Measurements from ENCODE around the gene PTPRO. TPM values are rescaled to one million over a fixed set of nuclear protein-coding genes. Genes with fewer than 3 reads are reported as not detected.

PTPRO gene
- total RNA-seq: 0.94 TPM
- polyA plus RNA-seq: 1 to 10 TPM in 3 of 4 donors, under 1 TPM in 1; 0.88 to 2.9 (median 1.9) TPM

DNA sequence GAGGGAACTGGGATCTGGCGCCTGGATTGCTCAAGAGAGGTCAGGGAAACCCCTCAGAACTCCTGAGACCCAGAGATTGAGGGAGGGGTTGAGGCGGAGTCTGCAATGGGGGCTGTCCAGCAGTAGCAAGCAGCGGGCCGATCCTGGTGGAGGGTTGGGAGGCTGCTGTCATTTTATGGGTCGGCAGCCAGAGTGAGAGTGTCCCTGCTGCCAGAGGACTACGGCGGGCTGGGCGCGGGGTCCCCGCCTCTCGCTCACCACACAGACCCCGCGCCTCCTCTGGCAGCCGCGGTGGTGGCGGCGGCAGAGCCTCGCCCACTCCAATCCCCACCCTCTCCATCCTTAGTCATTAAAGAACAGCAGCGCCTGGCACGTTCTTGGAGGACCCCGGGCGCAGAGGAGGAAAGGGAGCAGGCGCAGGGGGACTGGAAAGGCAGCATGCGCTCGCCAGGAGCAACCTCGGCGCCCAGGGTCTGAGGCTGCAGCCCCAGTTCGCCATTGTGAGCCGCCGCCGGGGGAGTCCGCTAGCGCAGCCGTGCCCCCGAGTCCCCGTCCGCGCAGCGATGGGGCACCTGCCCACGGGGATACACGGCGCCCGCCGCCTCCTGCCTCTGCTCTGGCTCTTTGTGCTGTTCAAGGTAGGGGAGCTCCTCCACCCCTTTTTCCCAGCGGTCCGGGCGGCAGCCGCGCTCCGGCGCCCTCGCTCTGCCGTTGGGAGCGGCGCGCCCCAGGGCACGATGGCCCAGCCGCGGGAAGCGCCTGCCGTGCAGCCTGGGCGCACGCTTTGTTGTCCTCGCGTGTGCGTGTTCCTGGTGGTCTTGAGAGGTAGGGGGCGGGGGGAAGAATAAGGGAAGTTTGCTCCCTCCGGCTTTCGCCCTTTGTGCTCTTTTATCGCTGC is at the start of gene PTPRO:
PTPRO (plus strand) TSS at position 345 of the 898 bp plus-strand sequence.
- H3K4me3 ChIP-seq (ENCODE audit: low read depth, low read length): no peak within 1 kb of the TSS
- Mint-ChIP-seq H3K27ac (peak within 1 kb of the TSS in 1 of 3 donors; percentile 38), H3K9me3 (peaks cover 0 to 1% (median 0%) of the 10 kb centered on the region in 7 donors), H3K4me1 (peaks cover 0 to 7% (median 0%) of the 10 kb centered on the region in 4 donors), H3K27me3 (peaks cover 39% of the 10 kb centered on the region), H3K36me3 (no peaks in the 10 kb centered on the region), H3K4me3 (no peak within 1 kb of the TSS)
- H3K9me3 ChIP-seq (ENCODE audit: control insufficient read depth in 2 of 2, low read length in 2 of 2): no peaks in the 10 kb centered on the region
- peaks cover 20% of the 10 kb centered on the region for H3K27me3 ChIP-seq (ENCODE audit: control insufficient read depth, insufficient read depth, low read length)
- no peaks in the 10 kb centered on the region for H3K4me1 ChIP-seq (ENCODE audit: control insufficient read depth, insufficient read depth, low read length, poor library complexity, severe bottlenecking)
- DNase-seq: no peak
- no peak within 1 kb of the TSS for H3K27ac ChIP-seq (ENCODE audit: insufficient read depth, low read length, poor library complexity, severe bottlenecking)
- no peak for ATAC-seq (ENCODE audit: low read depth in 2 of 2)
- no peaks in the 10 kb centered on the region for H3K36me3 ChIP-seq (ENCODE audit: control insufficient read depth, insufficient read depth, low read length)

DNA sequence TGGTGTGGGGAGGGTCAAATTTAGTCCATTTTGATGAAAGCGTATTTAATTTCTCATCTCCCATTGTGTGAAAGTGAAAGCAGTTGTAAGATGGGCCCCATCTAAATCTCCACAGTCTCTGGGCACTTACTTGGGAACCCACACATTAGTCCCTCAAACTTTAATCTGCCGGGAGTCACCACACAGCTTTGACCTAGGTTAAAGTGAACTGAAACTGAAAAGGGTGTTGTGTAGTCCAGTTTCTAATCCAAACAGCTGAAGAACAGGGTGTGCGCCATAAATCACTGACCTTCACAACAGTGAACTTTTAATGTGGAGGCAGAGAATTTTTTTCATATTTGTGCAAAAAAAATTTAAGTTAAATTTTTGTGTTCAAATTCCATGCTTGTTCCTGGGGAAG is 48.4 kb upstream of the PTPRO start:
- H3K36me3 ChIP-seq (ENCODE audit: control insufficient read depth, insufficient read depth, low read length): no peaks in the 10 kb centered on the region
- no peak overlapping the region for H3K4me3 Mint-ChIP-seq
- no peak overlapping the region for H3K27ac Mint-ChIP-seq
- DNase-seq (no peak), ATAC-seq (ENCODE audit: low read depth in 2 of 2) (no peak)
- no peaks in the 10 kb centered on the region for H3K9me3 Mint-ChIP-seq
- no peaks in the 10 kb centered on the region for H3K4me1 ChIP-seq (ENCODE audit: control insufficient read depth, insufficient read depth, low read length, poor library complexity, severe bottlenecking)
- no peaks in the 10 kb centered on the region for H3K36me3 Mint-ChIP-seq
- peaks cover 2% of the 10 kb centered on the region for H3K27me3 ChIP-seq (ENCODE audit: control insufficient read depth, insufficient read depth, low read length)
- H3K4me1 Mint-ChIP-seq: peaks cover 0 to 2% (median under 1%) of the 10 kb centered on the region in 4 donors
- H3K9me3 ChIP-seq (ENCODE audit: control insufficient read depth in 2 of 2, low read length in 2 of 2): no peaks in the 10 kb centered on the region
- H3K4me3 ChIP-seq (ENCODE audit: low read depth, low read length): no peak overlapping the region
- no peak overlapping the region for H3K27ac ChIP-seq (ENCODE audit: insufficient read depth, low read length, poor library complexity, severe bottlenecking)
- H3K27me3 Mint-ChIP-seq: peaks cover 6% of the 10 kb centered on the region

DNA sequence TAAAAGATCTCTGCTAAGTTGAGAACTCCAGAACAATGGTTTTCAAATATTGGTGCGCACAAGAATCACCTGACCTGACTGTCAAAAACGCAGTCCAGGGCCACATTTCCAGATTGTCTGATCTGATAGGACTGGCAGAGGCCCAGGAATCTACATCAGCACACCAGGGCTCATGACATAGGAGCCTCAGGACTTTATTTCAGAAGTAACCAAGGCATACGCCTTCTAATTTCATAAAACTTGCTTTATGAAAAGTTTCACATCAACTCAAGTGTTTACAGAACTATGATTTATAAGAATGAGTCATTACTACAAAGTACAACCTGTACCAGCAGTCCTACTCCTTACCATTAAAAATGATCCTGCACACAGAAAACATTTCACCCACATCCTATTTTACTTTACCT is 47.7 kb upstream of the PTPRO start:
- no peak overlapping the region for H3K4me3 Mint-ChIP-seq
- Histone ChIP-seq H3K36me3 (ENCODE audit: control insufficient read depth, insufficient read depth, low read length) (no peaks in the 10 kb centered on the region), H3K27me3 (ENCODE audit: control insufficient read depth, insufficient read depth, low read length) (peaks cover 2% of the 10 kb centered on the region), H3K4me3 (ENCODE audit: low read depth, low read length) (no peak overlapping the region), H3K9me3 (ENCODE audit: control insufficient read depth in 2 of 2, low read length in 2 of 2) (no peaks in the 10 kb centered on the region), H3K27ac (ENCODE audit: insufficient read depth, low read length, poor library complexity, severe bottlenecking) (no peak overlapping the region), H3K4me1 (ENCODE audit: control insufficient read depth, insufficient read depth, low read length, poor library complexity, severe bottlenecking) (no peaks in the 10 kb centered on the region)
- ATAC-seq (ENCODE audit: low read depth in 2 of 2) (no peak), DNase-seq (no peak)
- no peak overlapping the region for H3K27ac Mint-ChIP-seq
- H3K9me3 Mint-ChIP-seq: no peaks in the 10 kb centered on the region
- H3K4me1 Mint-ChIP-seq: peaks cover 0 to 7% (median 3%) of the 10 kb centered on the region in 4 donors
- H3K36me3 Mint-ChIP-seq: no peaks in the 10 kb centered on the region
- H3K27me3 Mint-ChIP-seq: peaks cover 6% of the 10 kb centered on the region

DNA sequence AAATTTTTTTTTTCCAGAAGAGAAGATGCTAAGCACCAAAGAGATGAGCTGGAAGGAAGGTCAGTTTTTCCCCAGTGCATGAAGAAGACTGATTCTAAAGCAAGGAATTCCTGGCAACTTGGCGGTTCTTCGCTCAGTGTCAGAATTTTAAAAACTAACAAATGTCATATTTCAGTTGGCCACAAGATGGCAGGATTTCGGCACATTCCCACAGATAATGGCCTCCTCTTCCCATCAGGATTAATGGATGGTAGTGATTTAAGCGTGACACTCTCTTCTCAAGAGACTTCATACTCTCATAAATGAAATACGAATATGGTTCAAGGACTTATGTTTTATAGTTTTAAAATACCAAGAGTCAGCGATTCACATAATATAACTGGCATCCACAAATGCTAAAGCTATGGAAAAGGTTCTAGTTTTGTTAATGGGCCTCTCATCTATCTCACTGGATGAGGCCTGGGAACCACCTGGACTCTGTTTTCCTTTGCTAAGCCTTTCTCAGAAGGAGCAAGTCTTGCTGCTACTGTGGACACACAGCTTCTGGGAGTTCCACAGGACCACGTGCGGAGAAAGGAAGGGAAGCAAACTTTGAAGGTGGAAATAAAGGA is 46.1 kb upstream of the PTPRO start:
- peaks cover 0 to 7% (median 3%) of the 10 kb centered on the region in 4 donors for H3K4me1 Mint-ChIP-seq
- Histone ChIP-seq H3K4me3 (ENCODE audit: low read depth, low read length) (no peak overlapping the region), H3K4me1 (ENCODE audit: control insufficient read depth, insufficient read depth, low read length, poor library complexity, severe bottlenecking) (no peaks in the 10 kb centered on the region), H3K36me3 (ENCODE audit: control insufficient read depth, insufficient read depth, low read length) (no peaks in the 10 kb centered on the region), H3K27ac (ENCODE audit: insufficient read depth, low read length, poor library complexity, severe bottlenecking) (no peak overlapping the region), H3K27me3 (ENCODE audit: control insufficient read depth, insufficient read depth, low read length) (no peaks in the 10 kb centered on the region), H3K9me3 (ENCODE audit: control insufficient read depth in 2 of 2, low read length in 2 of 2) (no peaks in the 10 kb centered on the region)
- DNase-seq (peak in 1 of 3 donors; percentile 7), ATAC-seq (ENCODE audit: low read depth in 2 of 2) (no peak)
- H3K27me3 Mint-ChIP-seq: peaks cover 6% of the 10 kb centered on the region
- H3K4me3 Mint-ChIP-seq: no peak overlapping the region
- H3K36me3 Mint-ChIP-seq: no peaks in the 10 kb centered on the region
- H3K27ac Mint-ChIP-seq: no peak overlapping the region
- no peaks in the 10 kb centered on the region for H3K9me3 Mint-ChIP-seq

DNA sequence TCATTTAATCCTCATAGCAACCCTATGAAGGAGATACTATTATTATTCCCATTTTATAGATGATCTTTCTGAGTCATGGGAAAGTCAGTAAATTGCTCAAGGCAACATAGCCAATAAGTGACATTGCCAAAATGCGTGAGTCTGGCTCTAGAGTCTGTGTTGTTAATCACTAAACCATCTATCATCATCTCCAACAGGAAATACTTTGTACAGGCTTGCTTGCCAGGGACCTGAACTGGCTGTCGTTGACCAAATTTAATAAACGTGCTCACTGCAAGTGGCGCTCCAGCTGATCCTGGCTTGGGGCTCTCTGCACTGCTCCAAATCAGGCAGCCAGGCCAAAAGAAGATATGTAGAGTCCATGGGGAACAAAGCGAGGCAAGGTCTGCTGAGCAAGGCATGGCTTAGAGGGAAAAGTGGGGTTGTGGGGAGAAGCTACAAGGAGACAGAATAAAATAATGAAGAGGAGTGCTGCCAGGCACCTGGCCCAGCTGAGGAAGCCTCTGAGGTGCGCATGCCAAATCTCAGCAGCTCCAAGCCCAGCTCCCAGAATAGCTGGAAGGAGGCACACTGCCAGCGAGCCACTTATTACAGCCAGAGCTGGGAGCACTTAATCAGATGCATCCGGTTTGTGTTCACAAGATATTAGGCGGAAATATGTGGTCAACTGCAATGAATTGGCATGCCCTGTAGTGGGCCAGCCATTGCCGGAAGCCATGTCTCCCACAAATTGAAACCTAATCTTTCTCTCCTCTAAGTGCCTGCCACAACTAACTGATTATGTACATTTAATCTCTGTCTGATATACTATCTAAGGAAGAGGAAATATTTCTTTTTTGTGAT is 43.3 kb upstream of the PTPRO start:
- H3K27me3 Mint-ChIP-seq: no peaks in the 10 kb centered on the region
- no peak overlapping the region for H3K4me3 Mint-ChIP-seq
- H3K27me3 ChIP-seq (ENCODE audit: control insufficient read depth, insufficient read depth, low read length): peaks cover 2% of the 10 kb centered on the region

DNA sequence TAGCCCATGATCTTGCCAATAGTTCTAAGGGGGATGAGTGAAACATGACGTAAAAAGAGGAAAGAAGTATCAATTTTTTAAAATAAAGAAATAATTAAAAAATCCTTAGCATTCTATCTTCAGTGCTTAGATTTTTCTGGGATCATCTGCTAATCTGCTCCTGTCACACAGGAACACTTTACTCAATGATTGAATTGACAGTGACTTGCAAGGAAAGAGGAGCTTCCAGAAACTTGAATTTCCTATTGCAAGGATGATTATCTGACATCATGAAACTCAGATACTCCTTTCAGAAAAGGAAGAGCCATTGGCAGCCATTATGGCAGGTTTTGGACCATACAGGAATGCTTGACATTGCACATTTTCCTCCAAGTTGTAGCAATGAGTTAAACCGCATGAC is 41.4 kb upstream of the PTPRO start:
- no peaks in the 10 kb centered on the region for H3K4me1 ChIP-seq (ENCODE audit: control insufficient read depth, insufficient read depth, low read length, poor library complexity, severe bottlenecking)
- H3K27me3 Mint-ChIP-seq: peaks cover 6% of the 10 kb centered on the region

More for the DNA sequence above, 43.3 kb upstream of the PTPRO start:
- Mint-ChIP-seq H3K9me3 (peaks cover 0 to 1% (median 0%) of the 10 kb centered on the region in 7 donors), H3K27ac (no peak overlapping the region), H3K4me1 (peaks cover 0 to 7% (median 3%) of the 10 kb centered on the region in 4 donors), H3K36me3 (no peaks in the 10 kb centered on the region)
- DNase-seq (peak in 2 of 3 donors; percentile 9 to 36), ATAC-seq (ENCODE audit: low read depth in 2 of 2) (peak; percentile 52 to 58)
- no peaks in the 10 kb centered on the region for H3K9me3 ChIP-seq (ENCODE audit: control insufficient read depth in 2 of 2, low read length in 2 of 2)
- no peaks in the 10 kb centered on the region for H3K4me1 ChIP-seq (ENCODE audit: control insufficient read depth, insufficient read depth, low read length, poor library complexity, severe bottlenecking)
- no peak overlapping the region for H3K4me3 ChIP-seq (ENCODE audit: low read depth, low read length)
- H3K36me3 ChIP-seq (ENCODE audit: control insufficient read depth, insufficient read depth, low read length): no peaks in the 10 kb centered on the region
- H3K27ac ChIP-seq (ENCODE audit: insufficient read depth, low read length, poor library complexity, severe bottlenecking): no peak overlapping the region

DNA sequence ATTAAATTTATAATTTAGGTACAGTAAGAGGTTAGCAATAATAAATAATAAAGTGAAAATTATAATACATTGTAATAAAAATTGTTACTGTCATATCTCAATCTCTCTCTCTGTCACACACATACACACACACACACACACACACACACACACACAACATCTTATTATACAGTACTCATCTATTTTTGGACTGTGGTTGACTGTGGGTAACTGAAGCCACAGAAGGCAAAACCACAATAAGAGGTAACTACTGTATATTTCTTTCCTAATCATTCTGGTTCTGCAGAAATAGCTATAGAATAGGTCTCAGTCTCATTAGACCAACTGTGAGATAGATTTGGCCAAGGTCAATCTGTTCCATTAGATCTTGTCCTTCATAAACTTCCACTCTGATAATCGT is 33.1 kb upstream of the PTPRO start:
- Histone ChIP-seq H3K27me3 (ENCODE audit: control insufficient read depth, insufficient read depth, low read length) (peaks cover 6% of the 10 kb centered on the region), H3K36me3 (ENCODE audit: control insufficient read depth, insufficient read depth, low read length) (no peaks in the 10 kb centered on the region), H3K4me3 (ENCODE audit: low read depth, low read length) (no peak overlapping the region), H3K27ac (ENCODE audit: insufficient read depth, low read length, poor library complexity, severe bottlenecking) (no peak overlapping the region), H3K9me3 (ENCODE audit: control insufficient read depth in 2 of 2, low read length in 2 of 2) (no peaks in the 10 kb centered on the region), H3K4me1 (ENCODE audit: control insufficient read depth, insufficient read depth, low read length, poor library complexity, severe bottlenecking) (no peaks in the 10 kb centered on the region)
- no peak overlapping the region for H3K27ac Mint-ChIP-seq
- peaks cover 21% of the 10 kb centered on the region for H3K27me3 Mint-ChIP-seq
- H3K4me1 Mint-ChIP-seq: peaks cover 0 to 4% (median 1%) of the 10 kb centered on the region in 4 donors
- no peak for DNase-seq
- no peak overlapping the region for H3K4me3 Mint-ChIP-seq
- no peaks in the 10 kb centered on the region for H3K36me3 Mint-ChIP-seq
- ATAC-seq (ENCODE audit: low read depth in 2 of 2): no peak
- peaks cover 0 to 2% (median 0%) of the 10 kb centered on the region in 7 donors for H3K9me3 Mint-ChIP-seq

More for the DNA sequence above, 41.4 kb upstream of the PTPRO start:
- Histone ChIP-seq H3K36me3 (ENCODE audit: control insufficient read depth, insufficient read depth, low read length) (no peaks in the 10 kb centered on the region), H3K27me3 (ENCODE audit: control insufficient read depth, insufficient read depth, low read length) (peaks cover 6% of the 10 kb centered on the region), H3K4me3 (ENCODE audit: low read depth, low read length) (no peak overlapping the region), H3K27ac (ENCODE audit: insufficient read depth, low read length, poor library complexity, severe bottlenecking) (no peak overlapping the region), H3K9me3 (ENCODE audit: control insufficient read depth in 2 of 2, low read length in 2 of 2) (no peaks in the 10 kb centered on the region)
- no peak overlapping the region for H3K27ac Mint-ChIP-seq
- no peak overlapping the region for H3K4me3 Mint-ChIP-seq
- ATAC-seq (ENCODE audit: low read depth in 2 of 2) (no peak), DNase-seq (no peak)
- peaks cover 0 to 7% (median 3%) of the 10 kb centered on the region in 4 donors for H3K4me1 Mint-ChIP-seq
- H3K36me3 Mint-ChIP-seq: no peaks in the 10 kb centered on the region
- H3K9me3 Mint-ChIP-seq: peaks cover 0 to 1% (median 0%) of the 10 kb centered on the region in 7 donors

Measured in CD4-positive, CD25-positive, alpha-beta regulatory T cell (primary cell).